CD4-positive, alpha-beta T cell treated with Interleukin-4 for 4 hours (primary cell): Measurements from ENCODE around the gene ZNRD2.
"Not testable (repeated sequence)": the region's sequence is repeated elsewhere in the genome, so short reads cannot be mapped to it uniquely, and the experiment has no call there.

ENCODE experiments used
- DNase-seq: peaks from one replicate; pipeline ENCODE4 v3.0.0-alpha.2; 2020

Gene ZNRD2

GRCh38 chr11:65569973-65570918 is at the start of gene ZNRD2:
ZNRD2 (plus strand) TSS chr11:65570477; CDS start chr11:65570492, 15 bp downstream.
- DNase-seq: peak; percentile 99

GRCh38 chr11:65521777-65522521 is 48.3 kb upstream of the ZNRD2 start:
- DNase-seq: not testable (repeated sequence)

DNA sequence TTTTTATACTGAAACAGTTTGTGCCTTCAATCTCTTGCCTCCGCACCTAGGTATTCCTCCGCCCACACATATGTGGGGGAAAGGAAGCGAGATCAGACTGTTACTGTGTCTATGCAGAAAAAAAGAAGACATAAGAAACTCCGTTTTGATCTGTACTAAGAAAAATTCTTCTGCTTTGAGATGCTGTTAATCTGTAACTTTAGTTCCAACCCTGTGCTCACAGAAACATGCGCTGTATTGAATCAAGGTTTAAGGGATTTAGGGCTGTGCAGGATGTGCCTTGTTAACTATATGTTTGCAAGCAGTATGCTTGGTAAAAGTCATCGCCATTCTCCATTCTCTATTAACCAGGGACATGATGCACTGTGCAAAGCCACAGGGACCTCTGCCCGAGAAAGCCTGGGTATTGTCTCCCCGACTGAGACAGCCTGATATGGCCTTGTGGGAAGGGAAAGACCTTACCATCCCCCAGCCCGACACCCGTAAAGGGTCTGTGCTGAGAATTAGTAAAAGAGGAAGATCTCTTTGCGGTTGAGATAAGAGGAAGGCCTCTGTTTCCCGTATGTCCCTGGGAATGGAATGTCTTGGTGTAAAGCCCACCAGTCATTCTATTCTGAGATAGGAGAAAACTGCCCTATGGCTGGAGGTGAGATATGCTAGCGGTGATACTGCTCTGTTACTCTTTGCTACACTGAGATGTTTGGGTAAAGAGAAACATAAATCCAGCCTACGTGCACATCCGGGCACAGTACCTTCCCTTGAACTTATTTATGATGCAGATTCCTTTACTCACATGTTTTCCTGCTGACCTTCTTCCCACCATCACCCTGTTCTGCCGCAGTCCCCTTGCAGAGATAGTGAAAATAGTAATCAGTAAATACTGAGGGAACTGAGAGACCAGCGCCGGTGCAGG is 47.3 kb upstream of the ZNRD2 start:
- peak; percentile 43 for DNase-seq

DNA sequence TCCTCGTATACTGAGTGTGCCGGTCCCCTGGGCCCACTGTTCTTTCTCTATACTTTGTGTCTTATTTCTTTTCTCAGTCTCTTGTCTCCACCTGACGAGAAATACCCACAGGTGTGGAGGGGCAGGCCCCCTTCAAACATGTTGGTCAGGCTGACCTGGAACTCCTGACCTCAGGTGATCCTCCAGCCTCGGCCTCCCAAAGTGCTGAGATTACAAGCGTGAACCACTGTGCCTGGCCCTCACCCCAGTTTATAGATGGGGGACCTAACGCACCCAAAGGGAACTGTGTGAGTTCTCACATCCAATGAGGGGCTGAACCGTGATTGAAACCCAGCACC is 46.7 kb upstream of the ZNRD2 start:
- not testable (repeated sequence) for DNase-seq

DNA sequence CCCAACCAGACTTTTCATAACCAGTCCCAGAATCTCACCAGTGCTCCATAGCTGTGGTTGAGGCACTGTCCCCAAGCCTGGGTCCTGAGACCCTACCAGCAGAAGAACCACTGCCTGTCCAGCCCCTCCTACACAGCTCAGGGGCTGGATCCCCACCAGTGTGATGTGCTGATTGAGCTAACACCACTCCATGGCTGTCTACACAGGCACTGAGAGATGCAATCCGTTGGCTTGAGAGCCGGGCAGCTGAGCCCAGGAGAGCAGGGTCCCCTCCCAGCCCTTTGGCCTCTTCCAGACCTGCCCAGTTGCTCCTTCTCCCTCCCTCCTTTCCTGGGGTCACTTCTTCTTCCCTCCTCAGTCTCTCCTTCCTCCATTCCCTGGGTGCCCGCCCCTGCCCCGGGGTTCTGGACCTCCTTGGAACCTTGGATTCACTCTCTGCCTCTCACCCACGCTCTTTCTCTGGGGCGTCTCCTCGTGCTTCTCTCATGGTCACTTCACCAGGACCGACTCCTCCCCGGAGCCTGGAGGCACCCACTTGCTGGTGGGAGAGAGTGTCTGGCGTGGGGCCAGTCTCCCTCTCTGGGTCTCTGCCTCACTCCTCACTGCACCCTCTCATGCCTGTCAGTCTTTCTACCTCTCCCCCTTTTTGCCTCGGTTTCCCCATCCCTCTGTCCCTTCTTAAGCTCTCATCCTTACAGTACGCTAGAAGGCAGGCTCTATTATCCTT is 46.1 kb upstream of the ZNRD2 start:
- DNase-seq: no peak

DNA sequence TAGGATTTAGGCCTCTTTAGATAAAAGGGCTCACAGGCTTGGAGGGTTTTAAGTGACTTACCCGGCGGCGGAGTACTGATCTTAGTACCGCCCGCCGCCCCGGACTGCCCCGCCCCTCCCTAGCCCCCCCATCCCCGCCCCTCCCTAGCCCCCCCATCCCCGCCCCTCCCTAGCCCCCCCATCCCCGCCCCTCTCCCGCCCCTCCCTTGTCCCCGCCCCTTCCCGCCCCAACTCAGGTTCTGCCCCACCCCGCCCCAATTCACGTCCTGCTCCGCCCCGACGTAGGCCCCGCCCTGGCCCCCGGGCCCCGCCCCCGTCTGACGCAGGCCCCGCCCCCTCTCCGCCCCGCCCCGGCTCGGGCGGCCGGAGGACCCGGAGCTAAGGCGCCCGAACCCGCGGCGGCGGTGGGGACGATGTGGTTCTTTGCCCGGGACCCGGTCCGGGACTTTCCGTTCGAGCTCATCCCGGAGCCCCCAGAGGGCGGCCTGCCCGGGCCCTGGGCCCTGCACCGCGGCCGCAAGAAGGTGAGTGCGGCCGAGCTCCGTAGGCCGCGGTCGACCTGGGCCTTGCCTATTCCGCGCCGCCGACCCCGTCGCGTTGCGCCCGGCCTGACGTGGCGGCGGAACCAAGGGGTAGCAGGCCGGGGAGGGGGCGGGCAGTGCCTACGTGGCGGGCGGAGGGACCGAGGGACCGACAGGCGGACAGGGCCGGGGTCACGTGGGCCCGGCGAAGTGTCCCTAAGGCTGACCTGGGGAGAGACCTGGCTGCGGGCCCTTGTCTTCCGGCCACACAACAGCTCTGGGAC is 45.3 kb upstream of the ZNRD2 start, which contains the start of gene SCYL1:
SCYL1 (plus strand) TSS at position 343 of the 805 bp plus-strand sequence; CDS start at position 414, 71 bp downstream.
- peak; percentile 71 for DNase-seq

- no peak for DNase-seq
Measured at GRCh38 chr11:65525546-65526480, 44.5 kb upstream of the ZNRD2 start.

DNA sequence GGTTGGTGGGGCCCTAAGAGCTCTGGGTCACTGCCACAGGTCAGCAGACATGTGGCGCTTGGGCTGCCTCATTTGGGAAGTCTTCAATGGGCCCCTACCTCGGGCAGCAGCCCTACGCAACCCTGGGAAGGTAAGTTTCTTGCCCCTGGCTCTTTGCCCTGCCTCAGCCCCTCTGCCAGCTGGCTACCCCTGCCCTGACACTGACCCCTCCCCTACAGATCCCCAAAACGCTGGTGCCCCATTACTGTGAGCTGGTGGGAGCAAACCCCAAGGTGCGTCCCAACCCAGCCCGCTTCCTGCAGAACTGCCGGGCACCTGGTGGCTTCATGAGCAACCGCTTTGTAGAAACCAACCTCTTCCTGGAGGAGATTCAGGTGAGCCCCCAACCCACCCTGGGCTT is 43.5 kb upstream of the ZNRD2 start:
- no peak for DNase-seq

- DNase-seq: no peak
Measured at GRCh38 chr11:65528819-65529350, 41.4 kb upstream of the ZNRD2 start.

DNA sequence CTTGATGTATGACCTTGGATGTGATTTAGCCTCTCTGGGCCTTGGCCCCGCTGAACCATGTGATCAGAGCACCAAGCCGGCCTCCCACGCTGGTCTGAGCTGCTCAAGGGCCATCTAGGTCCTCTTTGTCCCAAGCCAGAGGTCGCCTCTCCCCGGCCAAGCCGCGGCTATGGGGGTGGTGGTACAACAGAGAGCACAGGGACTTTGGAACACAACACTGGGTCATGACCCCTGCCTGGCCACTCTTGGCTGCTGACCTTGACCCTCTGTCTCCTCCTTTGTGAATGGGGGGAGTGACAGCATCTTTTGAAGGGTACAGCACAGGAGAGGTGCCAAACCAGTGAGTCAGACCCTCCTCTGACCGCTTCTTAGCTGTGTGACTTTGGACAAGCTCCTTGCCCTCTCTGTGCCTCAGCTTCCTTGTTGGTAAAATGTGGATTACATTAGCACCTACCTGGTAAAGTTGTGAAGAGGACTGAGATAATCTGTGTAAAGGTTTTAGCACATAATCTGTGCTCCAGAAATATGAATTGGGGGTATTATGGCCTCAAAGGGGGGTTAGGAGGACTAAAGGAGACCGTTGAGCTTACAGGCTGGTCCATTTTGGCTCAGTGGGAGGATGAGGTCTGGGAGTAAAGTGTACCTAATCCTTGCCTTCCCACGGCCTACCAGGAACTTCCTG is 40.7 kb upstream of the ZNRD2 start:
- DNase-seq: no peak

- no peak for DNase-seq
Measured at GRCh38 chr11:65530157-65530496, 40.1 kb upstream of the ZNRD2 start.

DNA sequence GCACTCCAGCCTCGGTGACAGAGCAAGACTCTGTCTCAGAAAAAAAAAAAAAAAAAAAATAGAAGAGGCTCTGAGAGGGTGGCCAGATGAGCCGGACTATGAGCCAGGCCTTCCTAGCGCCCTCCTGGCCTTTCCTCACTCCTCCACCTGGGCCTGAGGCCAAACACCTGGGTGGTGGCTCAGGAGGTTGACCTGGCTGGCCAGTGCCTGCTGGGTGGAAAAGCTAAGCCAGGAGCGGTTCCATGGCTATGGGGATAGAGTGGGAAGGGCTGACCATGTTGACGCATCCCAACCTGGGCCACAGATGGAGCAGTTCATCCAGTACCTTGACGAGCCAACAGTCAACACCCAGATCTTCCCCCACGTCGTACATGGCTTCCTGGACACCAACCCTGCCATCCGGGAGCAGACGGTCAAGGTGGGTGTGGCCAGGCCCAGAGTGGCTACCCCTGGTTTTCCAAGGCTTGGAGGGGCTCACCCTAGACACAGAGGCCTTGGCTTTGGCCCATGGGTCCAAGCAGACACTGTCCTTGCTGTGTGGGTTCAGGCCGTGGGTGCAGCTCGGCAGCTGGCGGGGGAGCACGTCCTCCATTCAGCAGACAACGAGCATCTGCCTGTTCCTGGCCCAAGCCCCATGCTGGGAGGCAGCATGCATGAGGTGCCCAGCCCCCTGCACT is 37.8 kb upstream of the ZNRD2 start:
- no peak for DNase-seq

DNA sequence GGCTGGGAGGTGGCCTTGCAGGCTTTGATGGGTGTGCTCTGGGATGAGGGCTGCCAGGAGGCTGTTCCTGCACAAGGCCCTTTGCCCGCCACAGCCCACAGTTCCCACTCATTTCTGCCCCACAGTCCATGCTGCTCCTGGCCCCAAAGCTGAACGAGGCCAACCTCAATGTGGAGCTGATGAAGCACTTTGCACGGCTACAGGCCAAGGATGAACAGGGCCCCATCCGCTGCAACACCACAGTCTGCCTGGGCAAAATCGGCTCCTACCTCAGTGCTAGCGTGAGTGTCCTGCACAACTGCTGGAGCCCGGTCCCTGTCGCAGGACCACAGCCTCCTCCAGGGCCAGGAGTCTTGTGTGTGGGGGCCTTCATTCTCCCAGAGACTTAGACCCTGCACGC is 35.2 kb upstream of the ZNRD2 start:
- no peak for DNase-seq

- no peak for DNase-seq
Measured at GRCh38 chr11:65536412-65537295, 33.6 kb upstream of the ZNRD2 start.

DNA sequence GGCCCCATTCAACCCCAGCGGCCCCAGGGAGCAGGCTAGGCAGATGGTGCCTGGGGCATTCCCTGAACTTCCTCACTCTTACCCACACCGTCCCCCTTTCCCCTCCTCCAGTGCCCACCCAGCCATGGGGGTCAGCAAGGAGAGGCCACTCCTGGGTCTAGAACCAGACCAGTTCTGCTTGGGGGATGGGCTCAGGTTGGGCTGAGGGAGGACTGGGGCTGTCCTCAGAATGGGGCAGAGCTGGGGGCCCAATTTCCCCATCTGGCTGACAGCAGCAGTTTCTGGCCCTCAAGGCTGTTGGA is 33.0 kb upstream of the ZNRD2 start:
- DNase-seq: no peak

- DNase-seq: no peak
Measured at GRCh38 chr11:65537620-65538231, 32.6 kb upstream of the ZNRD2 start.

DNA sequence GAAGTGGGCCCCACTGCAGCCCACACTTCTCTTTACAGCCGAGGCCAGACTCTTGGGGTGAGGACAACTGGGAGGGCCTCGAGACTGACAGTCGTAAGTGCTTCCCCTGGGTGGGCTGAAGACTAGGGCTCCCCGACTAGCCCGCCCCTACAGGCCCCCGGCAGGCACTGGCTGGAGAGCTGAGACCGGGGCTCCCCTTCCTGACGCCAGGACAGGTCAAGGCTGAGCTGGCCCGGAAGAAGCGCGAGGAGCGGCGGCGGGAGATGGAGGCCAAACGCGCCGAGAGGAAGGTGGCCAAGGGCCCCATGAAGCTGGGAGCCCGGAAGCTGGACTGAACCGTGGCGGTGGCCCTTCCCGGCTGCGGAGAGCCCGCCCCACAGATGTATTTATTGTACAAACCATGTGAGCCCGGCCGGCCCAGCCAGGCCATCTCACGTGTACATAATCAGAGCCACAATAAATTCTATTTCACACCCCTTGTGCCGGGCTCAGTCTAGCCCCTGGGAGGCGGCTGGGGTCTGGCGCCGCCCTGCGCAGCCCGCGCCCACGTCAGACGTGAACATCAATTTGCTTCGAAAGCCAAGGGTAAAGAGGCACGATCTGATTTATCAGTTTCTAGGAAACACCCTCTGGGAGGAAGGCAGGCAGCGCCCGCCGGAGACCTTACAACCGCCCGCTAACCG is 31.9 kb upstream of the ZNRD2 start:
- no peak for DNase-seq
